Activated T-helper 2 cell treated with anti-CD3 and anti-CD28 coated beads, Interferon-gamma antibody, Interleukin-2, Interleukin-4, amounts not matched to agents 10 μg/mL and 5 μg/mL and 100 μg/mL, durations not matched to agents 14 hours and 24 hours and 36 hours (primary cell): Measurements from ENCODE around the gene KCNJ1. TPM values are rescaled to one million over a fixed set of nuclear protein-coding genes. Genes with fewer than 3 reads are reported as not detected.

ENCODE experiments used
- total RNA-seq: library from RNA; stranded (reverse); gene quantifications from 2 replicates; pipeline ENCODE4 v1.2.3, GENCODE V29; 2022

The KCNJ1 gene
- total RNA-seq, 1 donor from 2014 or later = not detected

Other genes starting within 250 kb of the KCNJ1 start
- gene FLI1, start 173.2 kb downstream of the KCNJ1 start, total RNA-seq = 38.1 and 38.3 TPM in 2 replicates
- not detected in 2 replicates for gene KCNJ5, start 24.1 kb upstream of the KCNJ1 start, total RNA-seq
- not detected in 2 replicates for gene TP53AIP1, start 75.6 kb upstream of the KCNJ1 start, total RNA-seq